ENCODE measurements around the gene PRKCI. TPM values are rescaled to one million over a fixed set of nuclear protein-coding genes. Genes with fewer than 3 reads are reported as not detected.

PRKCI gene
- total RNA-seq, 1 experiment from 2014 or later: 25.2 TPM

GRCh38 chr3:170180079-170180907 lies 41.9 kb upstream of the PRKCI start:
- peaks cover 8 to 19% of the 10 kb centered on the region in 2 experiments for H3K4me1 ChIP-seq (ENCODE audit: control insufficient read depth in 1 of 2, insufficient read depth in 2 of 2, low read length in 2 of 2)
- H3K9me2 ChIP-seq (ENCODE audit: insufficient read depth): no peaks in the 10 kb centered on the region
- peak overlapping the region; percentile 57 for H3K27ac ChIP-seq (ENCODE audit: low read depth, low read length)
- H3K27me3 ChIP-seq (ENCODE audit: insufficient read depth, low read length): no peaks in the 10 kb centered on the region
- CTCF ChIA-PET: no interaction called here
- H3K9me3 ChIP-seq (ENCODE audit: control insufficient read depth in 1 of 2, insufficient read depth in 1 of 2, low read depth in 1 of 2, low read length in 2 of 2): no peaks in the 10 kb centered on the region
- peak; percentile 44; the same call in 1 of the 2 replicates for TF ChIP-seq SIN3A (IDR thresholded peaks at IDR 0.05; ENCODE audit: low read depth)
- no peak for TF ChIP-seq CEBPB (IDR thresholded peaks at IDR 0.05; ENCODE audit: low read depth)
- no peak overlapping the region for H2AFZ ChIP-seq (ENCODE audit: low read depth, low read length, poor library complexity, severe bottlenecking)
- intact Hi-C loops (cut with micrococcal nuclease): loop anchor here (5.0 to 10.0 kb wide), 3 partner anchors 42 to 635 kb away; partner anchors contain the start of genes ACTRT3, PRKCI and TERC
- H3K79me2 ChIP-seq (ENCODE audit: insufficient read depth, low read length): peaks cover 46% of the 10 kb centered on the region
- H3K36me3 ChIP-seq (ENCODE audit: control insufficient read depth in 1 of 2, insufficient read depth in 2 of 2, low read length in 2 of 2): peaks cover 10 to 21% of the 10 kb centered on the region in 2 experiments; a peak in 2 of 4 replicates
- TSS peak; percentile 48 for BruUV-seq (replicated peaks)
- DNase-seq (ENCODE audit: low read depth, low spot score) (no peak), ATAC-seq (peak; percentile 3; the same call in 1 of the 2 replicates)
- RAD21 ChIA-PET (ENCODE audit: low non-redundant PET in 1 of 2, low total read pairs in 2 of 2, uncharacterized antibody in 2 of 2, unreplicated experiment in 2 of 2): no interaction called here
- peak overlapping the region; percentile 88 to 94 for H3K4me3 ChIP-seq (replicated peaks in 1 of 2; ENCODE audit: low read depth in 1 of 2, low read length in 2 of 2)
- H4K20me1 ChIP-seq (ENCODE audit: insufficient read depth): no peaks in the 10 kb centered on the region
- peak overlapping the region; percentile 96 for H3K4me2 ChIP-seq (ENCODE audit: low read length)
- peak overlapping the region; percentile 89 for H3K9ac ChIP-seq (ENCODE audit: low read length)
- POLR2A ChIA-PET: no interaction called here

GRCh38 chr3:170180908-170181885 lies 41.0 kb upstream of the PRKCI start, which contains the start of gene PHC3:
PHC3 (minus strand) TSS chr3:170181733; CDS start chr3:170181715, 18 bp downstream.
- peak; percentile 89 for ATAC-seq
- POLR2A ChIA-PET: no interaction called here
- intact Hi-C loops (cut with micrococcal nuclease): loop anchor here (5.0 to 10.0 kb wide), 3 partner anchors 41 to 634 kb away; partner anchors contain the start of genes ACTRT3, PRKCI and TERC
- Histone ChIP-seq H3K9me2 (ENCODE audit: insufficient read depth) (no peaks in the 10 kb centered on the region), H3K4me2 (ENCODE audit: low read length) (peak within 1 kb of the TSS; percentile 96), H3K27ac (ENCODE audit: low read depth, low read length) (peak within 1 kb of the TSS; percentile 57), H4K20me1 (ENCODE audit: insufficient read depth) (no peaks in the 10 kb centered on the region), H3K9me3 (ENCODE audit: control insufficient read depth in 1 of 2, insufficient read depth in 1 of 2, low read depth in 1 of 2, low read length in 2 of 2) (no peaks in the 10 kb centered on the region), H3K4me3 (replicated peaks in 1 of 2; ENCODE audit: low read depth in 1 of 2, low read length in 2 of 2) (peak within 1 kb of the TSS; percentile 88 to 94), H3K4me1 (ENCODE audit: control insufficient read depth in 1 of 2, insufficient read depth in 2 of 2, low read length in 2 of 2) (peaks cover 8 to 19% of the 10 kb centered on the region in 2 experiments), H3K9ac (ENCODE audit: low read length) (peak within 1 kb of the TSS; percentile 89), H3K36me3 (ENCODE audit: control insufficient read depth in 1 of 2, insufficient read depth in 2 of 2, low read length in 2 of 2) (peaks cover 10 to 17% of the 10 kb centered on the region in 2 experiments; a peak in 1 of 4 replicates), H3K79me2 (ENCODE audit: insufficient read depth, low read length) (peaks cover 44% of the 10 kb centered on the region), H2AFZ (ENCODE audit: low read depth, low read length, poor library complexity, severe bottlenecking) (peak within 1 kb of the TSS; percentile 92), H3K27me3 (ENCODE audit: insufficient read depth, low read length) (no peaks in the 10 kb centered on the region)
- DNase-seq (ENCODE audit: low read depth, low spot score): peak; percentile 75
- CTCF ChIA-PET: no interaction called here
- RAD21 ChIA-PET (ENCODE audit: low non-redundant PET in 1 of 2, low total read pairs in 2 of 2, uncharacterized antibody in 2 of 2, unreplicated experiment in 2 of 2): no interaction called here
- no TSS peak for BruUV-seq (replicated peaks)
- TF ChIP-seq JUND (IDR thresholded peaks at IDR 0.05) (no peak), ELF1 (IDR thresholded peaks at IDR 0.05; ENCODE audit: borderline replicate concordance, low read depth) (no peak; the same call in 1 of the 2 replicates), POLR2A (IDR thresholded peaks at IDR 0.05; ENCODE audit: borderline replicate concordance, extremely low read depth, insufficient read depth, insufficient read length) (peak; percentile 47), ZFX (IDR thresholded peaks at IDR 0.05) (peak; percentile 95), RAD21 (IDR thresholded peaks at IDR 0.05; ENCODE audit: low read depth) (no peak), MAX (IDR thresholded peaks at IDR 0.05) (0 out of 2 replicates have a peak, but pooled peaks have one; percentile 56), CBX3 (IDR thresholded peaks at IDR 0.05; ENCODE audit: low read depth) (no peak), EGR1 (IDR thresholded peaks at IDR 0.05; ENCODE audit: low read depth) (peak; percentile 76), ZBTB33 (IDR thresholded peaks at IDR 0.05; ENCODE audit: extremely low read depth, insufficient replicate concordance, low read length) (no peak), POLR2AphosphoS5 (IDR thresholded peaks at IDR 0.05; ENCODE audit: low read depth, low read length) (peak; percentile 95)

Data from HCT116 (cell line).